Ovary (tissue), 9 donors: ENCODE data around the gene ATP1A2. TPM values are rescaled to one million over a fixed set of nuclear protein-coding genes. Genes with fewer than 3 reads are reported as not detected.

Experiments used
- DNase-seq, 5 donors: peaks; one replicate each; pipeline ENCODE4 v3.0.0-alpha.2; 2019 to 2020
- H3K27ac ChIP-seq, 2 donors: fragments of 200-600 bp; one replicate each; pipeline versions ENCODE4 v1.5.1 to v1.8.0; 2019 to 2022
- H3K27me3 ChIP-seq: fragments of 200-600 bp; one replicate; pipeline ENCODE4 v1.8.0; 2022
- H3K36me3 ChIP-seq: fragments of 200-600 bp; sonication (generic); one replicate; pipeline ENCODE4 v1.5.1; 2019
- H3K4me1 ChIP-seq: one replicate; pipeline ENCODE4 v1.8.1; 2013; ENCODE audit warnings: mild to moderate bottlenecking, moderate library complexity; ENCODE audit not compliant: insufficient read depth
- H3K4me3 ChIP-seq: fragments of 200-600 bp; sonication (generic); one replicate; pipeline ENCODE4 v1.5.1; 2017
- H3K9me3 ChIP-seq, 2 donors: fragments of 200-600 bp in 1 of 2; sonication (generic) in 1 of 2; one replicate each; pipeline versions ENCODE4 v1.5.1 to v1.8.1; 2013 to 2019; ENCODE audit warnings: mild to moderate bottlenecking in 1 of 2, moderate library complexity in 1 of 2
- EP300 ChIP-seq: sonication (generic); formaldehyde crosslinking; IDR thresholded peaks from one replicate; pipeline ENCODE4 v1.6.1; 2017; ENCODE audit warnings: antibody characterized with exemption
- POLR2A ChIP-seq: fragments of 450-650 bp; IDR thresholded peaks from one replicate; pipeline ENCODE4 v1.6.1; 2017; ENCODE audit warnings: antibody characterized with exemption, mild to moderate bottlenecking, moderate library complexity
- WGBS, 3 donors: extraction: QIAGEN DNeasy Blood & Tissue Kit in 1 of 3; methylation state at CpG; one replicate each; pipeline versions ENCODE4 v1.1.5 to v1.1.7; 2013 to 2017; 5-methylcytosine and 5-hydroxymethylcytosine counted together
- intact Hi-C, 4 donors: fragments of 100-400 bp; cut with DNase I; formaldehyde crosslinking; loops; one replicate each; pipeline versions ENCODE4 v1.11.0 to v1.15.1; 2022 to 2023
- polyA plus RNA-seq, 2 donors: library from polyadenylated mRNA; stranded (reverse); fragments of 200-250 nt in 1 of 2; fragments of 350-450 nt in 1 of 2; fragmentation: Illumina TruSeq in 1 of 2; extraction: RNeasy Lipid Tissue Mini Kit (QIAGEN cat#74804) in 1 of 2; gene quantifications; one replicate each; pipeline ENCODE4 v1.2.3, GENCODE V29; 2013 to 2014
- total RNA-seq, 7 donors: library from RNA; depleted of rRNA in 2 of 7; stranded (reverse); fragments of >200 nt in 2 of 7; fragmentation: NEBNext Ultra II Directional in 3 of 7; extraction: Animal tissue kit (Norgen Biotek cat#: 25700) in 3 of 7; gene quantifications; one replicate each; pipeline versions ENCODE4 v1.1.0 to v1.2.4, GENCODE V29; 2016 to 2023
- TF ChIP-seq, protein P1 (sequence below), 3 donors: fragments of 450-650 bp in 2 of 3; fragments of 200-600 bp in 1 of 3; IDR thresholded peaks; one replicate each; pipeline versions ENCODE4 v1.5.1 to v1.8.0; 2016 to 2022; ENCODE audit warnings: antibody characterized with exemption in 3 of 3, mild to moderate bottlenecking in 1 of 3
- donor health status: DM: no; HTN: no; CAD: no; lungs with moderate emphysema.
- donor health status: DM: no; HTN: no; CAD: no.
- donor health status: Bipolar disorder and iron deficiency.
- donor health status: DM: yes; HTN: yes; CAD: no.
- donor health status: DM: no; HTN: no; CAD: no.
- donor health status: DM: yes; HTN: yes; CAD: no.

The ATP1A2 gene
- total and polyA plus RNA-seq, 9 donors = 3.0 to 38.6 (median 15.0) TPM

DNA sequence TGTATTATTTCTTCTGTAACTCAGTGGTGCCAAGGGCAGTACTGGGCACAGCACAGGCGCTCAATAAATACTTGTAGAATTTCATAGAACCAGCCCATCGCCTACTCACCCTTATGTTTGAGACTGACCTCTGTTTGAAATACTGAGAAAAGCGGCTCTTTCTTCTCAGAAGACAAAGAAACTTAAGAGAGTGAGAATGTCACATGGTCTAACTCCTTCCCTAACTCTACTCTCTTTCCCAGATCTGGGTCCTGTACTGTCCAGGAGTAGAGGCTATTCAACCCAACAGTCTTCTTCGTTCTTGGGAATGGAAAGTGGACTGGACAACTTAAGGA lies 21.3 kb upstream of the ATP1A2 start:
- TF ChIP-seq, protein P1, sequence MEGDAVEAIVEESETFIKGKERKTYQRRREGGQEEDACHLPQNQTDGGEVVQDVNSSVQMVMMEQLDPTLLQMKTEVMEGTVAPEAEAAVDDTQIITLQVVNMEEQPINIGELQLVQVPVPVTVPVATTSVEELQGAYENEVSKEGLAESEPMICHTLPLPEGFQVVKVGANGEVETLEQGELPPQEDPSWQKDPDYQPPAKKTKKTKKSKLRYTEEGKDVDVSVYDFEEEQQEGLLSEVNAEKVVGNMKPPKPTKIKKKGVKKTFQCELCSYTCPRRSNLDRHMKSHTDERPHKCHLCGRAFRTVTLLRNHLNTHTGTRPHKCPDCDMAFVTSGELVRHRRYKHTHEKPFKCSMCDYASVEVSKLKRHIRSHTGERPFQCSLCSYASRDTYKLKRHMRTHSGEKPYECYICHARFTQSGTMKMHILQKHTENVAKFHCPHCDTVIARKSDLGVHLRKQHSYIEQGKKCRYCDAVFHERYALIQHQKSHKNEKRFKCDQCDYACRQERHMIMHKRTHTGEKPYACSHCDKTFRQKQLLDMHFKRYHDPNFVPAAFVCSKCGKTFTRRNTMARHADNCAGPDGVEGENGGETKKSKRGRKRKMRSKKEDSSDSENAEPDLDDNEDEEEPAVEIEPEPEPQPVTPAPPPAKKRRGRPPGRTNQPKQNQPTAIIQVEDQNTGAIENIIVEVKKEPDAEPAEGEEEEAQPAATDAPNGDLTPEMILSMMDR (IDR thresholded peaks at IDR 0.05) = no peak
- TF ChIP-seq POLR2A (no peak), EP300 (no peak)
- H3K27ac ChIP-seq = no peak overlapping the region
- no peaks in the 10 kb centered on the region for H3K9me3 ChIP-seq
- intact Hi-C loops = loop anchor here in 1 of 4 donors (10.0 kb wide), 1 partner anchor 161 kb away; no protein-coding TSS in a partner anchor
- H3K36me3 ChIP-seq = no peaks in the 10 kb centered on the region
- no peaks in the 10 kb centered on the region for H3K27me3 ChIP-seq
- H3K4me3 ChIP-seq = no peak overlapping the region
- WGBS, 3 donors = 60 to 78% (median 66%) methylated on average over 4 of the region's 4 CpGs
- H3K4me1 ChIP-seq = peaks cover 6% of the 10 kb centered on the region
- DNase-seq = no peak

DNA sequence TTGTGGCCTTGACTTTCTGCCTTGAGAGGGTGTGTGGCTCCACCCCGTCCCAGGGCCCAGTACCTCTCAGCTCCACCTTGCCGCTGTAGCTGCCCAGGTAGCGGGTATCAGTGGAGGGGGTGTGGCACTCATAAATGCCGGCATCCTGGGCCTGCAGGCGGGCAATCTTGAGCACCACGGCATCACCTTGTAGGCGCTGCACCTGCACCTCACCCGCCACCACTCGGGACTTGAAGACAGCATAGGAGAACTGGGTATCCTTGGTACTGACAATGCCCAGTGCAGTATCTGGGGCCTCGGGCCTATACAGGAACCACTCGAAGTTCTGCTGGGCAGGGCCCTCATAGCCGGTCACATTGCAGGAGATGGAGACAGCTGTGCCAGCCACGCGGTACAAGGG lies 20.8 kb upstream of the ATP1A2 start:
- no peaks in the 10 kb centered on the region for H3K27me3 ChIP-seq
- H3K36me3 ChIP-seq = no peaks in the 10 kb centered on the region
- WGBS, 3 donors = 93 to 94% (median 93%) methylated on average over 14 of the region's 14 CpGs
- no peak for DNase-seq
- H3K9me3 ChIP-seq = no peaks in the 10 kb centered on the region
- no peak for TF ChIP-seq POLR2A
- no peak for TF ChIP-seq EP300
- TF ChIP-seq, protein P1 (IDR thresholded peaks at IDR 0.05) = no peak
- H3K4me1 ChIP-seq = peaks cover 6% of the 10 kb centered on the region
- no peak overlapping the region for H3K27ac ChIP-seq
- no peak overlapping the region for H3K4me3 ChIP-seq
- intact Hi-C loops = loop anchor here in 1 of 4 donors (5.0 to 10.0 kb wide), 2 partner anchors 160 to 1292 kb away; no protein-coding TSS in a partner anchor

DNA sequence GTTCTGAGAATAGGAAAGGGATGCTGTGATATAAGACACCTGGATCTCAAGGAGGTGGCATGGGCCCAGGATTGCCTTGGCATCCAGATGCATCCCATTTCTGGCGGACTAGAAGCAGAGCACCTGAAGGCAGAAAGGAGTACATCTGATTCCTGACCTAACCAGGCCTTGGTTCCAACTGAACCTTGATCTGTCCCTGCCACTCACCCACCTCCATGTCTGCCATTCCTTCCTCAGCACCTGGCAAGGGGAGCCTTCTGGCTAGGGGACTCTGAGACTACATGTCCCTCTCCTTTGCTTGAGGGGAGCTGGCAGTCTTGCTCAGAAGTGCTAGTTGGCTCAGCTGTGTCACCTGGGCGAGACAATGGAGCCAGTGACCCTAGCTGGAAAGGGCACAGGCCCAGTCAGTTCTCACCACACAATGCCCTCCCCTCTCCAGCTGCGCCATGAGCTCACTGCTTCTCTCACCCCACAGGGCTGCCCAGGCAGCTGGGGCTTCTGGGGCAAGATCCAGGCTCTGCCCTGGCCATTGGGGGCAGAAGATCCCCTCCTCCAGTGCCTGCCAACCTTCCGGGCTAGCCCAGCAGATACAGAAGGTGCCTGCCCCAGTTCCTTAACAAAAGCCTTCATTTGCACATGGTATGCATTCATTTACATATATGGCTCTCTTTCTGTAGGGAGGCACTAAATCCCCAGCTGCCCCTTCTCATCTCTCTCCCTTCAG lies 20.0 kb upstream of the ATP1A2 start:
- no peak overlapping the region for H3K4me3 ChIP-seq
- TF ChIP-seq POLR2A (no peak), EP300 (no peak)
- TF ChIP-seq, protein P1 (IDR thresholded peaks at IDR 0.05) = no peak
- intact Hi-C loops = loop anchor here in 1 of 4 donors (5.0 to 10.0 kb wide), 2 partner anchors 159 to 1292 kb away; no protein-coding TSS in a partner anchor
- no peak overlapping the region for H3K27ac ChIP-seq
- no peak for DNase-seq
- no peaks in the 10 kb centered on the region for H3K9me3 ChIP-seq
- H3K4me1 ChIP-seq = peaks cover 6% of the 10 kb centered on the region
- WGBS, 3 donors = 88 to 99% (median 96%) methylated on average over 4 of the region's 4 CpGs
- no peaks in the 10 kb centered on the region for H3K36me3 ChIP-seq
- no peaks in the 10 kb centered on the region for H3K27me3 ChIP-seq

DNA sequence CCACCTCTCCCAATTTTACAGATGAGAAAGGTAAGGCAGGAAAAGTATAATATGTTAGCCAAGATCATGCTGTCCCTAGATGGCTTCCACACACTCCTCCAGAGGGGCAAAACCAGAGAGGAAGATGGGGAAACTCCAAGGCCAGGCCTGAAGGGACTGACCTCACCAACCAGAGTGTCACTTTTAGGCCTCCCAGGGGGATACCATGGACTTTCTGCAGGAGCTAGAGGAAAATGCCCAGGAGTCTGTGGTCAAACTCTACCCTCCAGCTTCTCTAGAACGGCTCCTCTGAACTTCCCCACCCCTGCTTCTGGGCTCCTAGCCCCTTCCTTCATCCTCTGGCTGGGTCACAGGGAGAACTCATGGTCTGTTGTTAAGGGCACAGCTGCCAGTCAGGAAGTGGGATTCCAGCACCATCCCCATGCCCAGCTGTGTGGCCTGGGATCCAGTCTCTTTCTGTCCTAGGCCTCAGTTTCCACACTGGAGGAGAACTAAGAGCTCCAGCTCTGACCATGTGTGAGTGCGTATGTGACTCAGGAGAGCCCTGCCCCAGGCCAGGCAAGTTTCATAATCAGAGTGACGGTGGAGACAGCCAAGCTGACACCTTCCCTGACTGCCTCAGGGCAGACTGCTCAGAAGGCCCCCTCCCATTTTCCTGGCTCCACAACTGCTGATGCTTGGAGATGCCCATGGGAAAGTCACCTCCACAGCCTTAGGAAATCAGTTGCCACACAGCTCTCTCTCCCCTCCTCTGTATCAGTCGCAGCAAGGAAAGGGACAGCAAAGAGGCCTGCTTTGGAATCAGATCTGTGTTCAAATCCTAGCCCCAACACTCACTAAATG lies 19.1 kb upstream of the ATP1A2 start:
- Histone ChIP-seq H3K4me1 (peaks cover 6% of the 10 kb centered on the region), H3K4me3 (no peak overlapping the region), H3K27ac (no peak overlapping the region), H3K27me3 (no peaks in the 10 kb centered on the region), H3K36me3 (no peaks in the 10 kb centered on the region), H3K9me3 (no peaks in the 10 kb centered on the region)
- WGBS, 3 donors = 84 to 93% (median 92%) methylated on average over 4 of the region's 4 CpGs
- TF ChIP-seq EP300 = no peak
- TF ChIP-seq, protein P1 (IDR thresholded peaks at IDR 0.05) = no peak
- TF ChIP-seq POLR2A = no peak
- intact Hi-C loops = loop anchor here in 1 of 4 donors (5.0 to 10.0 kb wide), 2 partner anchors 158 to 1291 kb away; no protein-coding TSS in a partner anchor
- DNase-seq = no peak
